Muscle of back (tissue), 11 donors: Measurements from ENCODE around the gene FFAR2. TPM values are rescaled to one million over a fixed set of nuclear protein-coding genes. Genes with fewer than 3 reads are reported as not detected.
"Not testable (repeated sequence)": the region's sequence is repeated elsewhere in the genome, so short reads cannot be mapped to it uniquely, and the experiment has no call there.

Experiments used
- DNase-seq, 3 donors: peaks; one replicate each; pipeline versions ENCODE4 v3.0.0 to v3.0.0-alpha.2; 2013
- polyA plus RNA-seq, 10 donors: library from polyadenylated mRNA; unstranded; fragments of 120-200 nt; gene quantifications; one replicate each; pipeline ENCODE4 v1.2.1, GENCODE V29; 2013; ENCODE audit not compliant: insufficient read length in 10 of 10

The FFAR2 gene
- polyA plus RNA-seq, 10 donors, result 0.11 to 0.49 (median 0.15) TPM; not detected in 3

DNA sequence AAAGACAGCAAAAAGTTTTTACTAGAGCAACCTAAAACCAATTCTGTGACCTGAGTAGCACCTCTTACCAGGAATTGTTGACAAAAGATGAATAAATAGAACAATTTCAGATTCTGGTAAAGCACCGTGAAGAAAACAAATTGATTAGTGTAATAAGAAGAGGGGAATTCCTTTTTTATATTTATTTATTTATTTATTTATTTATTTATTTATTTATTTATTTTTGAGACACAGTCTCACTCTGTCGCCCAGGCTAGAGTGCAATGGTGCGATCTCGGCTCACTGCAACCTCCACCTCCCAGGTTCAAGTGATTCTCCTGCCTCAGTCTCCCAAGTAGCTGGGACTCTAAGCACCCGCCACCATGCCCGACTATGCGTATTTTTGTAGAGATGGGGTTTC lies 24.7 kb upstream of the FFAR2 start:
- DNase-seq, result not testable (repeated sequence)

DNA sequence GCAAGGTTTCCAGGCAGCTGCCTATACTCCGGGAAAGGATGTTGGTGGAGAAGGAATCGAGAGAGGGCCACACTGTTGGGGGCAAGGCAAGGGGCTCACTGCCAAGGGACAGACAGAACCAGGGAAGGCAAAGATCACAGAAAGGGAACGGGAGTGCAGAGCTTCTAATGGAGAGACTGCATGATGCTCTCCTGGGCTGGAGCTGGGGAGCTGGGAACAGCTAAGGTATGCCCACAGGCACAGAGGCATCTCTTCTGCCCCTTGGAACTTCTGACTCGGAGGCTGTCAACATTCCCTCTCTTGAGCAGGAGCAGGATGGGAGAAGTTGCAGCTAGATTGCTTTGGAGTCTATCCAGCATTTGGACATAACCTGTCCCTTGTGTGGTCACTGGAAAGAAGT lies 22.4 kb upstream of the FFAR2 start:
- DNase-seq, result no peak

GRCh38 chr19:35427187-35427586 lies 20.9 kb upstream of the FFAR2 start:
- no peak for DNase-seq

- no peak for DNase-seq
Measured at GRCh38 chr19:35429698-35430408, 18.2 kb upstream of the FFAR2 start.

DNA sequence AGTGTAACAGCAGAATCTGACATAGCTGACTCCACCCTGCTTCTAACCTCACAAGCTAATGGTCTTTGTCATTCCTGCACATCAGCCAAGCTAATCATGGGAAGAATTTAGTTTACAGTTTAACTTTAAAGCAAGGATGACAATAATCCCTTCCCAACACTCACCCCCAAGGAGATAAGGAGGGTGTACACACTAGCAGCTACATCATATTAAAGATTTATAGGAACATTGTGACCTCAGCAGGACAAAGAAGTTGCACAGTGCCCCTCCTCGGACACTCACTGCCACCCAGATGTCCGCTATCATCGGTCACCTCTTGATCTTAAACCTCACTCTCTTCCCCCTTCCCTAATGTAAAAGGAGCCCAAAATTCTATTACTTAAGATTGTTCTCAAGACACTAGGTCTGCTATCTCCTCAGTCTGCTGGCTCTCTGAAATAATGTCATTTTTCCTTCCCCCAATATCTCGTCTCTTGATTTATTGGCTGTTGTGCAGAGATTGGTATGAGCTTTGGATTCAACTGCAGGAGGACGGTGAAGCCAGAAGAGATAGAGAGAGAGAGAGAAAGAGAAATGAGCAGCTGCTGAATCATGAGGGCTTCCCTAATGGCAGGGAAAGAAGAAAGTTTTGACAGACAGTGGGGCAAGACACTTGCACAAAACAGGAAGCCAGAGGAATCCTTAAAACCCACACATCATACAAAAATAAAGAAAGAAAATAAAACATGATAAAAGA lies 17.5 kb upstream of the FFAR2 start:
- no peak for DNase-seq

- no peak for DNase-seq
Measured at GRCh38 chr19:35431145-35431807, 16.8 kb upstream of the FFAR2 start.

DNA sequence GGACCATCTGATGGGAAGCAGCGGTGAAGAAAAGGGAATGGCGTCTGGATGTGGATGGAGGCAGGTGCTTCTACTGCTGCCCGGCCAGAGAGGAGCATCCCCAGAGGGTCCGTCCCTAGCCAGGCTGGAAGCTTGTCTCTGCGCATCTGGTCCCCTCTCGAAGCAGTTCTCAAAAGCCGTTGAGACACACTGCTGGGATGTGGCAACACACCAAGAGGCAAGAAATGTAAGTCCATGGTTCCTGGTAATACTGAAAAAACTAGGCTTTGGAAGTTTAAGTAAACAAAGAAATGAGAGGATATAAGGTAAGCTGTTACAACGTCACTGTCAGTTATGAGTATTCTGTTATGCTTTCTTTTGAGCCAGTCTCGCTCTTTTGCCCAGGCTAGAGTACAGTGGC lies 15.1 kb upstream of the FFAR2 start:
- DNase-seq, result no peak

GRCh38 chr19:35433448-35433847 lies 14.6 kb upstream of the FFAR2 start:
- DNase-seq, result no peak

GRCh38 chr19:35435896-35436295 lies 12.2 kb upstream of the FFAR2 start:
- no peak for DNase-seq

GRCh38 chr19:35436477-35437405 lies 11.3 kb upstream of the FFAR2 start:
- peak; percentile 38 to 86 (median 73) for DNase-seq

DNA sequence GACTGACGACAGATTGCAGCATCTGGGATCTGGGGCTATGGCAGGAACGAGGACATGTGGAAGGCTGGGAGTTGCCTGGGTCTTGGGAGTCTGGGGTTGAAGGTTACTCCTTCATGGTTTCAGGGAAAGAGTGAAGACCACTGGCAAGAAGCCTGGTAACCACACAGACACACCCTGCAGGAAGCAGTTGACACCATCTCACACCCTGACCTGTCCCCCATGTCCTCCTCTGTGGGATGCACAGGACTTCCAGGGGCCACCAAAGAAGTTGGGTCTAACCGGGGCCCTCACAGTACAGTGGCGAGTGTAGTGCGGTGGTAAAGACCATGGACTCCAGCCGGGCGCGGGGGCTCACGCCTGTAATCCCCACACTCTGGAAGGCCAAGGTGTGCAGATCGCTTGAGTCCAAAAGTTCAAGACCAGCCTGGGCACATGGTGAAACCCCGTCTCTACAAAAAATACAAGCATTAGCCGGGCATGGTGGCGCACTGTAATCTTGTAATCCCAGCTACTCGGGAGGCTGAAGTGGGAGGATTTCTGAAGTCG lies 10.6 kb upstream of the FFAR2 start:
- no peak for DNase-seq

DNA sequence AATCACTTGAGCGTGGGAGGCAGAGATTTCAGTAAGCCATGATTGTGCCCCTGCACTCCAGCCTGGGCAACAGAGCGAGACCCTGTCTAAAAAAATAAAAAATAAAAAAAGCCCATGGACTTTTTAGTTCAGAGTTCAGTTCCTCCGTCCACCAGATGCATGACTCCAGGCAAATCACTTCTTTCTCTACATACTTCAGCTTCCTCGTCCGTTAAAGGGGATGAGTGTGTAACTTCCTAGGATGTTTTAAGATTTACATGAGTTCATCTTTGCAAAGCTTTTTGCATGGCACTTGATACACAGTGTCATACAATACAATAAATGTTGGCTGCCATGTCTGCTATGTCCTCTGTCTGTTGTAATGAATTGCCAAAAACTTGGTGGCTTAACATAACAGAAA lies 10.0 kb upstream of the FFAR2 start:
- no peak for DNase-seq

GRCh38 chr19:35438527-35438926 lies 9.5 kb upstream of the FFAR2 start:
- no peak for DNase-seq

DNA sequence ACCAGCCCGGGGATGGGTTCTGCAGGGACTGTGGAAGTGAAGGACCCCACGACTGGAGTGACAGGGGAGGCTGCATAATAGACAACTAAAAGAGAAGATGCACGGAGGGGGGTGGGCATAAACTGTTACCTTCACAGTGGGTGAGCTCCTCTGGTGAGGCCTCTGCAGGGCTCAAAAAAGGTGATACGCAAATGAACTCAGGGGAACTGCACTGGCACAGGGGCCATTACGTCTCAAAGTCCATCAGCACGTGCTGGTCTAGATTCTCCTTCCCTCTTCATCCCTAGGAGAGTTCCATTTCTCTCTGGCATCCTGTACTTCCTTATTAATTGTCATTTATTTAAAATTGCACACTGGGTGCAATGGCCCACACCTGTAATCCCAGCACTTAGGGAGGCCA lies 8.1 kb upstream of the FFAR2 start:
- DNase-seq, result no peak

- DNase-seq, result no peak
Measured at GRCh38 chr19:35442091-35442490, 6.0 kb upstream of the FFAR2 start.

DNA sequence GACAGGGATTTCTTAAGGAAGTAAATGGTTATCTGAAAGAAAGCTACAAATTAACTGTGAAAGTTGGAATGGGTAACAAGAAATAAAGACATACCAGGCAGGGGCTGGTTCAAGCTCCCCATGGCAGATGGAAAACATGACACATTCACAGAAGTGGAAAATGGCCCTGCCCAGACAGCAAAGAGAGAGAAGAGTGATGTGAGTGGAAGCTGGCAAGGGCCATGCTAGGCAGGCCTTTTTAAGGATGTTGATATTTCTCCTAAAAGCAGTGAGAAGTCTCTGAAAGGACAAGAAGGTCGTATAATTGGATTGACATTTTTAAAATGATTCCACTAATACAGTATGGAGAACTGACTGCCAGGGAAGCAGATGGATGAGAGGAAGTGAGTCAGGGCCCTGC lies 3.3 kb upstream of the FFAR2 start:
- DNase-seq, result no peak

GRCh38 chr19:35445826-35446593 lies 2.0 kb upstream of the FFAR2 start:
- peak in 1 of 3 donors; percentile 22 for DNase-seq

GRCh38 chr19:35449359-35450043 lies 1.4 kb downstream of the FFAR2 start:
- no peak for DNase-seq

DNA sequence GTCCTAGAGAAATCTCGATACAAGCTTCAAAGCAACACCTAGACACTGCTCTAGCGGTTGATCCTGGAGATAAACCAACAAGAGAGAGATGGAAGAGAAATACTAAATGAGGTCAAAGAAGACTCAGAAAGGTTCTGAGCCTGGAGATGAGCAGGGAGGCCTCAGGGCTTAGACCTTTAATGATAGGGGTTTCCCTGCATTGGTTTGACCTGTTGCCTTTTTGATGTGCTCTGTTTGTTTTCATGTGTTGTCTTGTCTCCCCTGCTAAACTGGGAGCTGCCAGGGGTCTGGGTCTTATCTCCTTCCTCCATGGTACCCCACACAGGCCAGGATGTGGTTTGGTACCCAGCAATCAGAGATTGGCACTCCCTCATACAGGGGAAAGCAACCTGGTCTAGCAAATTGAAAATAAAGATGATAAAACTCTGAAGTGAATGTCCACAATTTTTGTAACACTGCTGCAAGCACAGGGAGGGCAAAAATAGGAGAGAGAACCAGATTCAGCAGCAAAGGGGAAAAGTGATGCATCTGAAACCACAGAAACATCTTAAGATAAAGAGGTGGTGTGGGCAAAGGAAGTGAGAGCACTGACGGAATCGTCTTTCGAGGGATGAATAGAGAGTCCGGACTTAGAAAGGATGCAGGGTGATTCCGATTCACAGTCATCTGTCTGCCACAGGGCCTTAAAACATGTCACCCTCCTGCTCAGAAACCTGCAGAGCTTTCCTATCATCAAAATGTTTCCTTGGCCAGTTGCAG lies 3.5 kb downstream of the FFAR2 start:
- no peak for DNase-seq
